ENCODE measurements around the gene PPP4R4. TPM values are rescaled to one million over a fixed set of nuclear protein-coding genes. Genes with fewer than 3 reads are reported as not detected.

Gene PPP4R4
- total and polyA plus RNA-seq, 9 donors, result 3.0 to 41.0 (median 14.2) TPM

- Histone ChIP-seq H3K9me3 (no peaks in the 10 kb centered on the region), H3K4me1 (ENCODE audit: insufficient read depth) (peaks cover 2% of the 10 kb centered on the region), H3K27ac (no peak overlapping the region), H3K36me3 (no peaks in the 10 kb centered on the region), H3K27me3 (no peaks in the 10 kb centered on the region), H3K4me3 (no peak overlapping the region)
- no peak for DNase-seq
- intact Hi-C loops (cut with DNase I), result no loop called here
- WGBS, 3 donors, result 55 to 61% (median 58%) methylated on average over 5 of the region's 5 CpGs
- no peak for TF ChIP-seq POLR2A (IDR thresholded peaks at IDR 0.05)
- TF ChIP-seq, protein P1, sequence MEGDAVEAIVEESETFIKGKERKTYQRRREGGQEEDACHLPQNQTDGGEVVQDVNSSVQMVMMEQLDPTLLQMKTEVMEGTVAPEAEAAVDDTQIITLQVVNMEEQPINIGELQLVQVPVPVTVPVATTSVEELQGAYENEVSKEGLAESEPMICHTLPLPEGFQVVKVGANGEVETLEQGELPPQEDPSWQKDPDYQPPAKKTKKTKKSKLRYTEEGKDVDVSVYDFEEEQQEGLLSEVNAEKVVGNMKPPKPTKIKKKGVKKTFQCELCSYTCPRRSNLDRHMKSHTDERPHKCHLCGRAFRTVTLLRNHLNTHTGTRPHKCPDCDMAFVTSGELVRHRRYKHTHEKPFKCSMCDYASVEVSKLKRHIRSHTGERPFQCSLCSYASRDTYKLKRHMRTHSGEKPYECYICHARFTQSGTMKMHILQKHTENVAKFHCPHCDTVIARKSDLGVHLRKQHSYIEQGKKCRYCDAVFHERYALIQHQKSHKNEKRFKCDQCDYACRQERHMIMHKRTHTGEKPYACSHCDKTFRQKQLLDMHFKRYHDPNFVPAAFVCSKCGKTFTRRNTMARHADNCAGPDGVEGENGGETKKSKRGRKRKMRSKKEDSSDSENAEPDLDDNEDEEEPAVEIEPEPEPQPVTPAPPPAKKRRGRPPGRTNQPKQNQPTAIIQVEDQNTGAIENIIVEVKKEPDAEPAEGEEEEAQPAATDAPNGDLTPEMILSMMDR (IDR thresholded peaks at IDR 0.05), result no peak
- no peak for TF ChIP-seq EP300 (IDR thresholded peaks at IDR 0.05)
These were observed 146.1 kb downstream of the PPP4R4 start for GRCh38 chr14:94320243-94320642.

- Histone ChIP-seq H3K4me3 (no peak overlapping the region), H3K4me1 (ENCODE audit: insufficient read depth) (peaks cover 2% of the 10 kb centered on the region), H3K36me3 (no peaks in the 10 kb centered on the region), H3K27ac (no peak overlapping the region), H3K9me3 (no peaks in the 10 kb centered on the region), H3K27me3 (no peaks in the 10 kb centered on the region)
- no peak for DNase-seq
- TF ChIP-seq, protein P1 (IDR thresholded peaks at IDR 0.05), result no peak
- no peak for TF ChIP-seq EP300 (IDR thresholded peaks at IDR 0.05)
- TF ChIP-seq POLR2A (IDR thresholded peaks at IDR 0.05), result no peak
- intact Hi-C loops (cut with DNase I), result no loop called here
- 72 to 75% (median 74%) methylated on average over 5 of the region's 5 CpGs for WGBS, 3 donors
These were observed 147.5 kb downstream of the PPP4R4 start for GRCh38 chr14:94321421-94322271.

DNA sequence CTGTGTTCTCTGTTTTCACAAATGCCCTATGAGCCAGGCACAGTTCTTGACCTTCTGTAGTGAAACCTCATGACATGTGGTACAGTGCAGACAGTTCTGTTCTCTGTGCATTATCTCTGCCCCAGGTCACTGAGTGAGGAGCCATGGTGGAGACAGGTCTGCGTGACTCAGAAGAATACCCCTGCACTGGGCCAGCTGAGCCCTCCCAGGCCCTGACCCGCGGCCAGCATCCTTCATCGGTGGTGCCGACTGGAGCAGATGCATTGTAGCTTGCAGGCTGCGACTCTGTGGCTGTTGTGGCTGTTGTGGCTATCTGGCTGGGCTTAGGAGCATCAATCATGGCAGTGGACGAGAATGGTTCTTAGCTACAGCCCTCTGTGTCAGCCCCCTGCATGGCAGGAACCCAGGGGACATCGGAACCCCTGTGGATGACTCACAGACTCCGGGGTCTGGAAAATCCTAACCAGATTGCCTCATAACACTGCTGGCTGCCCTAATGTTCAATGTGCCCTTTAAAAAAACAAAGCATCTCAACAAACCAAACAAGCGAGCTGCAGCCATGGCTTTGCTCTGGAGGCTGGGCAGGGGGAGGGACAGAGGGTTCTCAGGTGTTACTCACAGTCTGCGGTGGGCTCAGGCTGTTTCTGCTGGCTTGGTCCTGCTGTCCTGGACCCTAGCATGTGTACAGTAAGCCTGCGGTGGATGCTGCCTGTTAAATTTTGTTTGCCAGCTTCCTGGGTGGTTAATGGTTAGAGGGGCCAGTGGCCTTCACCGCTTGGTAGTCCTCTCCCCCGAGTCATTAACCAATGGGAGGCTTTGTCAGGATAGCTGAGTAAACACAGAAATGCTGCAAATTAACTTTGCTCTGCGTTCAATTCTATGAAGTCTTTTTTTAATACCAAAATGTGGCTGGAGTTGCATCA lies 148.8 kb downstream of the PPP4R4 start, which contains the start of gene SERPINA6:
Gene SERPINA6 (minus strand): TSS at position 689 of the 923 bp plus-strand sequence. CDS start 8,688 bp downstream, outside the sequence.
- no peak within 1 kb of the TSS for H3K27ac ChIP-seq
- intact Hi-C loops (cut with DNase I), result no loop called here
- peak in 1 of 5 donors; percentile 10 for DNase-seq
- H3K4me3 ChIP-seq, result no peak within 1 kb of the TSS
- H3K27me3 ChIP-seq, result no peaks in the 10 kb centered on the region
- TF ChIP-seq, protein P1 (IDR thresholded peaks at IDR 0.05), result no peak
- TF ChIP-seq POLR2A (IDR thresholded peaks at IDR 0.05), result no peak
- no peak for TF ChIP-seq EP300 (IDR thresholded peaks at IDR 0.05)
- H3K9me3 ChIP-seq, result no peaks in the 10 kb centered on the region
- 36 to 61% (median 46%) methylated on average over 15 of the region's 15 CpGs for WGBS, 3 donors
- no peaks in the 10 kb centered on the region for H3K36me3 ChIP-seq
- H3K4me1 ChIP-seq (ENCODE audit: insufficient read depth), result peaks cover 2% of the 10 kb centered on the region

DNA sequence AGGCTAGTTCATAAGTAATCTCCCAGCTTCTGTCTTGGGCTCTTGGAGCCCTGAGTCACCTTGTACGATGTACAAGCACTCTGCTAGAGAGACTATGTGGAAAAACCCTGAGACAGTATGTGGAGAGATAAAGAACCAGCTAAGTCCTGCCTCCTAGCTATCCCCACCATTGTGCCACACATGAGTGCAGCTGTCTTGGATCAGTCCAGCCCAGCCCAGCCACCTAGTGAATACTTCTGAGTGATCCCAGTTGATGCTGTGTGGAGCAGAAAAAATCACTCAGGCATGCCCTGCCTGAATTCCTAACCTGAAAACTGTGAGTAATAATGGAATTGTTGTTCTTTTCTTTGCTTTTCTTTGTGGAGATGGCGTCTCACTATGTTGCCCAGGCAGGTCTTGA lies 154.1 kb downstream of the PPP4R4 start:
- TF ChIP-seq EP300 (IDR thresholded peaks at IDR 0.05), result no peak
- TF ChIP-seq, protein P1 (IDR thresholded peaks at IDR 0.05), result no peak
- TF ChIP-seq POLR2A (IDR thresholded peaks at IDR 0.05), result no peak
- Histone ChIP-seq H3K36me3 (no peaks in the 10 kb centered on the region), H3K27ac (no peak overlapping the region), H3K4me3 (no peak overlapping the region), H3K27me3 (no peaks in the 10 kb centered on the region), H3K4me1 (ENCODE audit: insufficient read depth) (no peaks in the 10 kb centered on the region), H3K9me3 (no peaks in the 10 kb centered on the region)
- intact Hi-C loops (cut with DNase I), result no loop called here
- WGBS, 3 donors, result 66 to 84% (median 76%) methylated on average over 2 of the region's 2 CpGs
- no peak for DNase-seq
